Stimulated activated CD4-positive, alpha-beta T cell treated with anti-CD3 and anti-CD28 coated beads, TNF-alpha, amount 100 ng/mL, for 4 hours (primary cell): ENCODE measurements around the gene CTSH.
"Not testable (repeated sequence)": the region's sequence is repeated elsewhere in the genome, so short reads cannot be mapped to it uniquely, and the experiment has no call there.

ENCODE experiments used
- DNase-seq, 3 experiments: peaks; one replicate each; pipeline ENCODE4 v3.0.0-alpha.2; 2020; ENCODE audit warnings: low read depth in 3 of 3

The CTSH gene

GRCh38 chr15:78921940-78922339 lies 22.9 kb downstream of the CTSH start:
- DNase-seq: no peak

GRCh38 chr15:78921517-78921916 lies 23.3 kb downstream of the CTSH start:
- no peak for DNase-seq

- no peak for DNase-seq
Measured at GRCh38 chr15:78917888-78918287, 27.0 kb downstream of the CTSH start.

- DNase-seq: no peak
Measured at GRCh38 chr15:78916088-78916487, 28.8 kb downstream of the CTSH start.

GRCh38 chr15:78915341-78916087 lies 29.3 kb downstream of the CTSH start:
- DNase-seq: no peak

GRCh38 chr15:78914027-78914764 lies 30.6 kb downstream of the CTSH start:
- no peak for DNase-seq

- no peak for DNase-seq
Measured at GRCh38 chr15:78913012-78913411, 31.8 kb downstream of the CTSH start.

- no peak for DNase-seq
Measured at GRCh38 chr15:78912316-78912715, 32.5 kb downstream of the CTSH start.

- no peak for DNase-seq
Measured at GRCh38 chr15:78910271-78910670, 34.6 kb downstream of the CTSH start.

GRCh38 chr15:78909791-78910228 lies 35.0 kb downstream of the CTSH start:
- DNase-seq: no peak

- no peak for DNase-seq
Measured at GRCh38 chr15:78909160-78909695, 35.6 kb downstream of the CTSH start.

GRCh38 chr15:78907577-78907976 lies 37.3 kb downstream of the CTSH start:
- DNase-seq: no peak

- no peak for DNase-seq
Measured at GRCh38 chr15:78906316-78906620, 38.6 kb downstream of the CTSH start.

- no peak for DNase-seq
Measured at GRCh38 chr15:78904599-78905358, 40.1 kb downstream of the CTSH start.

GRCh38 chr15:78902281-78903032 lies 42.4 kb downstream of the CTSH start:
- not testable (repeated sequence) for DNase-seq

GRCh38 chr15:78900819-78901533 lies 43.9 kb downstream of the CTSH start:
- not testable (repeated sequence) for DNase-seq

GRCh38 chr15:78898540-78898939 lies 46.3 kb downstream of the CTSH start:
- no peak for DNase-seq

- DNase-seq: no peak
Measured at GRCh38 chr15:78895471-78895870, 49.4 kb downstream of the CTSH start.

- DNase-seq: no peak
Measured at GRCh38 chr15:78893538-78893937, 51.3 kb downstream of the CTSH start.

- DNase-seq: no peak
Measured at GRCh38 chr15:78889000-78889399, 55.8 kb downstream of the CTSH start.

GRCh38 chr15:78881681-78882080 lies 63.2 kb downstream of the CTSH start:
- DNase-seq: no peak
